Measurements from ENCODE around the gene SPACA7. TPM values are rescaled to one million over a fixed set of nuclear protein-coding genes. Genes with fewer than 3 reads are reported as not detected.

SPACA7 gene
- total RNA-seq, 1 donor from 2014 or later: not detected

DNA sequence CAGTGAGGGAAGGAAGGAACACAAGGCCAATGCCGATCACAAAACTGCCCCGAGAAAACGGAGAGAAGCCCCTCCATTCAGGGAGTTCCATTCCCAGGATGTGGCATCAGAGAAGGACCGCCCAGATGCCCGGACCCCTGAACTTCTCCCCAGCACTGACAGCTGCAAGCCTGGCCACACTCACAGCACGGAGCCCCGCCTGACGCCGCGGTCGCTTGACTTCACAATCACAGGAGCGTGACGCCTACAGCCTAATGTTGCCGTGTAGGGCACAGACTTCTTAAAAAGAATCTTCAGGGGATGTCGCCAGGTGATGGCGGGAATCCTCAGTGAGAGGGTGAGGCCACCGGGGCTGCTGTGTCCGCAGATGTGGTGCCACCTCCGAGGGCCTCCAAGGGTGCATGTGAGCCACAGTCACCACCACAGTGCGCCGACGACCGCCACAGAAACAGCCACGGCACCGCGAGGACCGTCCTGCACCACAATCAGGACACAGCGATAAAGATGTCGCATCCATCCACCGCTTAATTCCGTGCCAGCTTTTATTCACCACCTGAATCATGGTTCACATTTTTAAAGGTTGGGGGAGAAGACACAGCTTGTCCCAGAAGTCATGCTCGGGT, 77.2 kb downstream of the SPACA7 start:
- Mint-ChIP-seq H3K36me3 (ENCODE audit: low read depth, unreplicated experiment) (peaks cover 4% of the 10 kb centered on the region), H3K9me3 (ENCODE audit: unreplicated experiment) (no peaks in the 10 kb centered on the region), H3K4me3 (ENCODE audit: unreplicated experiment) (no peak overlapping the region), H3K27me3 (ENCODE audit: unreplicated experiment) (peaks cover 6% of the 10 kb centered on the region), H3K4me1 (ENCODE audit: unreplicated experiment) (no peaks in the 10 kb centered on the region), H3K27ac (ENCODE audit: unreplicated experiment) (no peak overlapping the region)
- TF ChIP-seq, protein P1, sequence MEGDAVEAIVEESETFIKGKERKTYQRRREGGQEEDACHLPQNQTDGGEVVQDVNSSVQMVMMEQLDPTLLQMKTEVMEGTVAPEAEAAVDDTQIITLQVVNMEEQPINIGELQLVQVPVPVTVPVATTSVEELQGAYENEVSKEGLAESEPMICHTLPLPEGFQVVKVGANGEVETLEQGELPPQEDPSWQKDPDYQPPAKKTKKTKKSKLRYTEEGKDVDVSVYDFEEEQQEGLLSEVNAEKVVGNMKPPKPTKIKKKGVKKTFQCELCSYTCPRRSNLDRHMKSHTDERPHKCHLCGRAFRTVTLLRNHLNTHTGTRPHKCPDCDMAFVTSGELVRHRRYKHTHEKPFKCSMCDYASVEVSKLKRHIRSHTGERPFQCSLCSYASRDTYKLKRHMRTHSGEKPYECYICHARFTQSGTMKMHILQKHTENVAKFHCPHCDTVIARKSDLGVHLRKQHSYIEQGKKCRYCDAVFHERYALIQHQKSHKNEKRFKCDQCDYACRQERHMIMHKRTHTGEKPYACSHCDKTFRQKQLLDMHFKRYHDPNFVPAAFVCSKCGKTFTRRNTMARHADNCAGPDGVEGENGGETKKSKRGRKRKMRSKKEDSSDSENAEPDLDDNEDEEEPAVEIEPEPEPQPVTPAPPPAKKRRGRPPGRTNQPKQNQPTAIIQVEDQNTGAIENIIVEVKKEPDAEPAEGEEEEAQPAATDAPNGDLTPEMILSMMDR (IDR thresholded peaks at IDR 0.05; ENCODE audit: unreplicated experiment): no peak
- DNase-seq (ENCODE audit: low spot score): no peak

DNA sequence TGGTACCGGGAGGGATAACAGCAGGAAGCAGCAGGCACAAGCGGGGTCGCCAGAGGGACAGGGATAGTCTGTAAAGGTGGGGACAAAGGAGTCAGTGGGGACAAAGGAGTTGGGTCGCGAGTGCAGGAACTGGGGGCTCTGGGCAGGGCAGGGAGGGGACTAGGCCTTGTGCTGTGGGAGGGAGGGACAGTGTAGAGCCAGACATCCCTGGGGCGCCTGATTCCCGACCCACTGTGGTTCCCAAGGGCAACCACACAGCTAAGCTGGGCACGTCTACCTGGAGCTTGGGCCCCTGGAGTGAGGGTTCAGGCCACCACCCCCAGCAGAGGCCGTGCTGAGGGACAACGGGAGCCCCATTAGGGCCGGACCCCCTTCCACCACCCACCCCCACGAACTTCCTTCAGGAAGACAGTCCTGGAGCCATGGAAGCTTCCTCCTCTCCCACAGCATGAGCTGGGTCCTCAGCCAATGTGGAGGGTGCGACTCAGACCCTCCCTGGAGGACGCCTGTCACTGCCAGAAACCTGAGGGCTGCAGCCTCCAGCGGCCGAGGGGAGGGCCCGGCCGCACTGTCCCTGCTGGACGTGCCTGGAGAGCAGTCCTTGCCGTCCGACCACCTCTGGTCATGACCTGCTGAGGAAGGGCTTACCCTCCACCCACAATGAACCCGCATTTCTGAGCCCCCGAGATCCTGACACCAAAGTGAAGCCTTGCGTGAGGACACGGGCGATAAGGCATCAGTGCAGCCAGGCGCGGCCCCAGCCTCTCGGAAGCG, 77.9 kb downstream of the SPACA7 start:
- Mint-ChIP-seq H3K9me3 (ENCODE audit: unreplicated experiment) (no peaks in the 10 kb centered on the region), H3K4me3 (ENCODE audit: unreplicated experiment) (no peak overlapping the region), H3K27me3 (ENCODE audit: unreplicated experiment) (peaks cover 4% of the 10 kb centered on the region), H3K4me1 (ENCODE audit: unreplicated experiment) (no peaks in the 10 kb centered on the region), H3K27ac (ENCODE audit: unreplicated experiment) (no peak overlapping the region), H3K36me3 (ENCODE audit: low read depth, unreplicated experiment) (peaks cover 4% of the 10 kb centered on the region)
- TF ChIP-seq, protein P1 (IDR thresholded peaks at IDR 0.05; ENCODE audit: unreplicated experiment): no peak
- no peak for DNase-seq (ENCODE audit: low spot score)

DNA sequence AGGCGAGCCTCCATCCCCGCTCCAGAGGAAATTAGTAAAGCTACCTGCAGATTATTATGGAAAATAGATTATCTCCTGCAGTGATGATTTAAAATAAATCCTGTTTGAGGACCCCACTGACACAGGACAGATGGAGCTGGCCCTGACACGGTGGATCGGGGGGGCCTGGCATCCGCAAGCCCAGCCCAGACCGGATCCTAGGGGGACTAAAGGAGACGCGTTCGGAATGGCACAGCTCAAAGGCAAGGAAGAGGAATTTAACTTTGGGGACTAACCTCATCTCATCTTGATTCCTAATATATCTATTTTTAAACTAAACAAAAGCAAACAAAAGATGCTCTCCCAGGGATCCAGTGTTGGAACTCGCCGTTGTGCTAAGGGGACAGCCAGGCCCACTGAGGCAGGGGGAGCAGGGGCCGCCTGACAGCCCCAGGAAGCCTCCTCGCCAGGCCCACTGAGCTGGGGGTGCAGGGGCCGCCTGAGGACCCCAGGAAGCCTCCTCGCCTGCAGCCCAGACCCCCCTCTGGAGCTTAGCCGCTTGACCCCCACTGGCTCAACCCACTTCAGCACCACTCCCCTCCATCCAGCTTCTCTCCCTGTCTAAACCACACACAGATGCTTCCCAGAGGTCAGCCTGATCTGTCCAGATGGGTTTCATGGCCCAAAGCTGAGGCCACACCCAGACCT, 78.6 kb downstream of the SPACA7 start:
- Mint-ChIP-seq H3K27ac (ENCODE audit: unreplicated experiment) (no peak overlapping the region), H3K9me3 (ENCODE audit: unreplicated experiment) (no peaks in the 10 kb centered on the region), H3K27me3 (ENCODE audit: unreplicated experiment) (peaks cover 4% of the 10 kb centered on the region), H3K4me1 (ENCODE audit: unreplicated experiment) (no peaks in the 10 kb centered on the region), H3K36me3 (ENCODE audit: low read depth, unreplicated experiment) (peaks cover 4% of the 10 kb centered on the region), H3K4me3 (ENCODE audit: unreplicated experiment) (no peak overlapping the region)
- TF ChIP-seq, protein P1 (IDR thresholded peaks at IDR 0.05; ENCODE audit: unreplicated experiment): no peak
- no peak for DNase-seq (ENCODE audit: low spot score)

DNA sequence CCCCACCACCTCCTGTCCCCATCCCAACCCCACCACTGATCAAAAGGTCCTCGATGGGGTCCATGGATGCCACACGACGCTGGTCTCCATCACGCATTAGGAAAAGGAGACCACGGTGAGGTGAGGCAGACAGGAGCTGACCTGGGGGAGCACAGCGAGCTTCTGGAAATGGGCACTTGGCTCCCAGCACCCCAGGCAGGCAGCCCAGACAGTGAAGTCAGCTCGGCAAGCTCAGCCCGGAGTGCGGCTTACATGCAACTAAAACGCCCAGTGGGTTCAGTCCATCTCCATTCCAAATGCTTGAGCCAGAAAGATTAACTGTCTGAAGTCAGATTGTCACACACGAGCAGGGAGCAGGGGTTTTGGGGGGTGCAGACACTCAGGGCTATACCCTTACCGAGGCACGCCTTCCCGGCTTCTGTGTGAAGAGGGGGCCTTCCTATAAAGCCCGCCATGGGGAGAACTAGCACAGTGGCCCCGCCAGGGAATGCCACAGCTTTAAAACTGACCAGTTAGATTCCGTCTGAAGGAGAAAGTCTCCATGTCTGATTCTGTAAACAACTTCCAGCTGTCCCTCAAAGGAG, 79.4 kb downstream of the SPACA7 start:
- no peak for DNase-seq (ENCODE audit: low spot score)
- Mint-ChIP-seq H3K27me3 (ENCODE audit: unreplicated experiment) (peaks cover 4% of the 10 kb centered on the region), H3K27ac (ENCODE audit: unreplicated experiment) (no peak overlapping the region), H3K36me3 (ENCODE audit: low read depth, unreplicated experiment) (peaks cover 4% of the 10 kb centered on the region), H3K4me1 (ENCODE audit: unreplicated experiment) (no peaks in the 10 kb centered on the region), H3K9me3 (ENCODE audit: unreplicated experiment) (no peaks in the 10 kb centered on the region), H3K4me3 (ENCODE audit: unreplicated experiment) (no peak overlapping the region)
- TF ChIP-seq, protein P1 (IDR thresholded peaks at IDR 0.05; ENCODE audit: unreplicated experiment): no peak

All from endothelial cell (in vitro differentiated cells).